ENCODE data around the gene SLC6A9. TPM values are rescaled to one million over a fixed set of nuclear protein-coding genes. Genes with fewer than 3 reads are reported as not detected.

SLC6A9 gene
- total and polyA plus RNA-seq, 2 of the 8 experiments (the other 6 are each of a cell fraction or from before 2014, with no cell fraction given): 20.2 to 24.2 TPM

GRCh38 chr1:44043176-44044070, 12.2 kb upstream of the SLC6A9 start (continued):
- no peak for TF ChIP-seq EZH2 (IDR thresholded peaks at IDR 0.05; ENCODE audit: low read depth, low read length, severe bottlenecking)

Data from H1 (cell line).